ENCODE results near the gene BCL2L14.

DNA sequence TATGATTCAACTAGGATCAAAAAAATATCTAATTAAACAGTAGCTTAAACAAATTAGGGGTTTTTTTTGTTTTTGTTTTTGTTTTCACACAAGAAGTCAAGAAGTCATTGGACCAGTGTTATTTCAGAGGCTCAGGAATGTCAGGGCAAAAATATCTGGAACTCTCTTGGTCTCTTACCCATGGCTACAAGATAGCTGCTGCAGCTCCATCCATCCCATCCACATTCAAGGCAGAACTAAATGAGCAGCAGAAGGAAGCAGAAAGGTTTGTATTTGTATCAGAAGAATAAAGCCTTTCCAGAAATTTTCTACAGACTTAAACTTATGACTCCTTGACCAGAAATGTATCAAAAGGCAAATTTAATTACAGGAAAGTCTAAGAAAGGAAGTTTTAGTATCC is 33.8 kb upstream of the BCL2L14 start:
- TF ChIP-seq, protein P1, sequence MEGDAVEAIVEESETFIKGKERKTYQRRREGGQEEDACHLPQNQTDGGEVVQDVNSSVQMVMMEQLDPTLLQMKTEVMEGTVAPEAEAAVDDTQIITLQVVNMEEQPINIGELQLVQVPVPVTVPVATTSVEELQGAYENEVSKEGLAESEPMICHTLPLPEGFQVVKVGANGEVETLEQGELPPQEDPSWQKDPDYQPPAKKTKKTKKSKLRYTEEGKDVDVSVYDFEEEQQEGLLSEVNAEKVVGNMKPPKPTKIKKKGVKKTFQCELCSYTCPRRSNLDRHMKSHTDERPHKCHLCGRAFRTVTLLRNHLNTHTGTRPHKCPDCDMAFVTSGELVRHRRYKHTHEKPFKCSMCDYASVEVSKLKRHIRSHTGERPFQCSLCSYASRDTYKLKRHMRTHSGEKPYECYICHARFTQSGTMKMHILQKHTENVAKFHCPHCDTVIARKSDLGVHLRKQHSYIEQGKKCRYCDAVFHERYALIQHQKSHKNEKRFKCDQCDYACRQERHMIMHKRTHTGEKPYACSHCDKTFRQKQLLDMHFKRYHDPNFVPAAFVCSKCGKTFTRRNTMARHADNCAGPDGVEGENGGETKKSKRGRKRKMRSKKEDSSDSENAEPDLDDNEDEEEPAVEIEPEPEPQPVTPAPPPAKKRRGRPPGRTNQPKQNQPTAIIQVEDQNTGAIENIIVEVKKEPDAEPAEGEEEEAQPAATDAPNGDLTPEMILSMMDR (IDR thresholded peaks at IDR 0.05): no peak
- no peak for TF ChIP-seq POLR2AphosphoS5 (IDR thresholded peaks at IDR 0.05)
- TF ChIP-seq EP300 (IDR thresholded peaks at IDR 0.05): no peak
- TF ChIP-seq POLR2A (IDR thresholded peaks at IDR 0.05): no peak
